Right lung (tissue), 5 donors: ENCODE measurements around the gene MPP1. TPM values are rescaled to one million over a fixed set of nuclear protein-coding genes. Genes with fewer than 3 reads are reported as not detected.
"Not testable (repeated sequence)": the region's sequence is repeated elsewhere in the genome, so short reads cannot be mapped to it uniquely, and the experiment has no call there.

Experiments
- DNase-seq, 2 donors: peaks; one replicate each; pipeline ENCODE4 v3.0.0-alpha.2; 2013
- polyA plus RNA-seq, 5 donors: library from polyadenylated mRNA; unstranded; fragments of 120-200 nt; gene quantifications; one replicate each; pipeline versions ENCODE4 v1.2.1 to v1.2.3, GENCODE V29; 2013; ENCODE audit warnings: inconsistent platforms in 1 of 5, low replicate concordance in 1 of 5; ENCODE audit not compliant: insufficient read length in 5 of 5, insufficient read depth in 1 of 5

MPP1 gene
- polyA plus RNA-seq, 5 donors: 37.6 to 48.0 (median 45.5) TPM

- DNase-seq: not testable (repeated sequence)
These were observed 11.1 kb upstream of the MPP1 start for GRCh38 chrX:154816326-154816898.

- DNase-seq: no peak
These were observed 10.1 kb upstream of the MPP1 start for GRCh38 chrX:154815274-154815818.

DNA sequence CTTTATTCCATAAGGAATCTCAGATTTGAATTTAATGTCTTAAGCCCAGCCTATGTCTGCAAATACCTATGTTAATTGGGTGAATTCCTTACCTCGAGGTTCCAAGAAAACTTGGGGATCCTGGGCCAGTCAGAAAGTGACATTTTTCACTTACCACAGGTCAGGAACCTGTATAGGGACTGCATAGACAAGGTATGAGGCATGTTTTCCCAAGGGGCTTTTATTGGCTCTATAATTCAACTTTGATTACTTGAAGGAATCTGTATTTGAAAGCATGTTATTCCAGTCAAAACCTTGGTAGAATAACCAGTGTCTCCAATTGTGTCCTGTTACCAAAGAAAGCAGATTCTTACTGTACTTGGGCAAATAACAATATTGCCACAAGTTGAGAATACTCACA lies 8.5 kb upstream of the MPP1 start:
- no peak for DNase-seq

GRCh38 chrX:154812341-154813101 lies 7.2 kb upstream of the MPP1 start:
- no peak for DNase-seq

DNA sequence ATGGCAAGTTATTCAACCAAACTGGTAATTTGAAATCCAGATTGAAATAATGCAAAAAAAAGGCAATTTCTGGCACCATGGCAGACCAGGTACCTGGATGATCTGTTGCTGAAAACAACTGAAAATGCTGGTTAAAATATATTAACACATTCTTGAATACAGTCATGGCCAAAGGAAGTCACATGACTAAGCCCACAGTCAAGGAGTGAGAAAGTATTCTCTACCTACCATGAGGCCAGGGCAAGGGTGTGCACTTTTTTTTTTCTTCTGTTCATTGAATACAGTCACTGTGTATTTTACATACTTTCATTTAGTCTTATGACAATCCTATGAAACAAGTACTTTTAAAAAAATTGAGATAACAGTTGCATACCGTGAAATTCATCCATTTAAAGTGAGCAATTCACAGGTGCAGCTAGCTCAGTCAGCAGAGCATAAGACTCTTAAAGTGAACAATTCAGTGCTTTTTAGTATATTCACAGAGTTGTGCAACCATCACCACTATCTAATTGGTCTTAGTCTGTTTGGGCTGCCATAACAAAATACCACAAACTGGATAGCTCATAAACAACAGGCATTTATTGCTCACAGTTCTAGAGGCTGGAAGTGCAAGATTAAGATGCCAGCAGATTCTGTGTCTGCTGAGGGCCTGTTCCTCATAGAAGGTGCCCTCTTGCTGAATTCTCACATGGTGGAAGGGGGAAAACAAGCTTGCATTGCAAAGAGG lies 4.8 kb upstream of the MPP1 start:
- DNase-seq: no peak

- no peak for DNase-seq
These were observed 1.7 kb upstream of the MPP1 start for GRCh38 chrX:154806837-154807501.

- DNase-seq: no peak
These were observed 409 bp upstream of the MPP1 start for GRCh38 chrX:154805696-154806091.

- DNase-seq: no peak
These were observed 876 bp downstream of the MPP1 start for GRCh38 chrX:154804261-154804956.

- no peak for DNase-seq
These were observed 2.3 kb downstream of the MPP1 start for GRCh38 chrX:154802947-154803346.

DNA sequence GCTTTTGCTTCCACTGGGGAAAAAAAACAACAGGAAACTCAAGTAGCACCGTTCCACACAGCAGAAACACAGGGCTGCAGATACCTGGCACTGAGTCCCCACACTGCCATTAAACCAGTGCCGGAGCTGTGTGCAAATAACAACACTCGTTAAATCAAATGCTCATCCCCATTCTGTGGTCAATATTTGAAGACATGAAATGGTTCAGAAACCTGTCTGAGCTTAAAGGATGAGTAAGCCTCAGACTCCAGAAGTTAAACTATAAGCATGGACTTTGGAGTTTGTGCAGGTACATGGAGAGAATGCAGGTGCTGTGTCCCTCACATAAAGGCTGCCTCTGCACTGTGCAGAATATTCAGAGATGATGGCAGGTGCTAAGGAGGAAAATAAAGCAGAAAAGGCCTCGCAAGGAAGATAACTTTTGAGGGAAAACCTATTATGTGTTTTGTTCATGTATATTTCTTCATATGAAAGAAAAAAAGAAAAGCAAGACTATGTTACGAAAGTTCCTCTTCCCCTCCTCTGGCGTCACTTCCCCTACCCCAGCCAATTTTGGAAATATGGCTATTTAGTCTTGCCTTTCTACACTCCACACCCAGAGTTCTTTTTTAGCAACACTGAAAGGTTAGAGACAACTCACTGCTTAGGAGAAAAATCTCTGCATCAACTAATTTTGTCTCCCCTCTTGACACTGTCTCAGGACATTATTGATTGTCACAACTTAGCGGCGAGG lies 4.6 kb downstream of the MPP1 start:
- no peak for DNase-seq

DNA sequence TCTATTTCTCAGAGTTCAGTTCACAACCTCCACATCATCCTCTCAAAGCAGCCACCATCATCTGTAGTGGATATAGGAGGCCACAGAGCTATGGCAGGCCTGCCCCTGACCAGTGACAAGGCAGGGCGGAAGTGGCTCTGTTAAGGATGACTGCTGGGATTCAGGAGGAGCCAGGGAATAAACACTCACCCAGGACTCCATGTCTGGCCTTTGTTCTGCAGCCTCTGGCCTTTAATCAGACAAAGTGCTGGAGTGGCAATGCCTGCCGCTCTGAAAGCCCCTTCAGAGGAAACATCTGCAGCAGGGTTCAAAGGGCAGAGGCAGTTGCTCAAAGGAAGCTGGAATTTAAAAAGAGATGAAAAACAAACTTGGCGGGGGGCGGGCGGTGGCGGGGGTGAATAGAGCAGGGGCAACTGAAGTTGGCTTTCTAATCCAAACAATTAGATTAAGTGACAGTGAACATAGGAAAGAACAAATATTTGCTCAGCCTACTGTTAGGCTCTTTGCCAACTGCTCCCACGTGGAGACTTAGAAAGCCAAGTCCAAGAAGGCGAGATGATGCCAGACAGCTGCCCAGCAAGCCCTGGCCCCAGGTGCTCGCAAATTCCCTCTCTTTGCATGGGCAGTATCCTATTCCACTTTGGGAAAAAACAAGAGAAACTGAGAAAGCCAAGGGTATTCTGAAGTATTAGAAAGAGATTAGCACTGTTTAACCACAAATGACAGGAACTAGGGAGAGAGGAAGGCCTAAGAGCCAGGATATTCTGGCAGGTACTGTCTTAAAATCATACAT lies 5.5 kb downstream of the MPP1 start:
- peak; percentile 32 to 34 for DNase-seq

DNA sequence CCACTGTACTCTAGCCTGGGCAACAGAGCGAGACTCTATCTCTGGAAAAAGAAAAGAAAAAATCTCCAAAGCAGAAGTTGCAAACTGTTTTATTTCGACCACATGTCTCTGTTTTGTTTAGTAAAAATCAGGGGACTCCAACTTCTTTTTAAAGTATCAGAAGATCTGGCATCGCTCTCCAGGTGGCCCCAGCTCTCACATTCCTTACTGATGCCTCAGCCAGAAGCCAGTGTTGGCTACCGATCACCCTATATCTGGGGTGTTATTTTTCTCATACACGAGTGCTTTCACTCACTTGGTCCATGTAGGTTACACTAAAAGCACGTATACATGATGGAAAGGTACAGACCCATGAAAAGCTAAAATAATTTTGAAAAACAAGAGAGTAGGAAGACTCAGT lies 8.3 kb downstream of the MPP1 start:
- DNase-seq: no peak

- no peak for DNase-seq
These were observed 10.3 kb downstream of the MPP1 start for GRCh38 chrX:154795016-154795415.

DNA sequence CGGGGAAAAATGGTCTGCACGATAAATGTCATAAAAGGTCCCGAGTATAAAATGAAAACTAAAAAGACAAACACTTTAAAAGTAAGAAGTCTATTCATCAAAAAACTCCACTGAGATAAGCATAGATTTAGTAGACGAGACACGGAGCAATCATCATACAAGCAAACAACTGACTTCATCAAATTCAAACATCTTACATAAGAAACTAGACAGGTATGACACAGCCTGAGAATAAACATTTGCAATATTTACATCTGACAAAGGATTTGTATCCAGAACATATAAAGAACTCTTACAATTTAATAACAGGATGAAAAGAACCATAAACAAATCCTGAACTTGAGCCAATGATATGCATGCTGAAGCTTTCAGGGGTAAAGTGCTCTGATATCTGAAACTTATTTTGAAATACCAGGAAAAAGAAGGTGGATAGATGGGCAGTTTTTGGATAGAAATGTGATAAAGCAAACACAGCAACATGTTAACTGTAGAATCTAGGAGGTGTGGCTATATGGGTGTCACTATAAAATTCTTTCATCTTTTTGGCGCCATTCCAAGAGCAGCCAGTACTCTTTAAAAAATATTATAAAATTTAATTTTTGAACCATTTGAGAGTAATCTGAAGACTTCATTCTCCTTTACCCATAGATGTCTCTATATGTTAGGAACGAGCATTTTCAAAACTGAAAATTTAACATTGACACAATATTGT lies 12.0 kb downstream of the MPP1 start:
- DNase-seq: no peak

DNA sequence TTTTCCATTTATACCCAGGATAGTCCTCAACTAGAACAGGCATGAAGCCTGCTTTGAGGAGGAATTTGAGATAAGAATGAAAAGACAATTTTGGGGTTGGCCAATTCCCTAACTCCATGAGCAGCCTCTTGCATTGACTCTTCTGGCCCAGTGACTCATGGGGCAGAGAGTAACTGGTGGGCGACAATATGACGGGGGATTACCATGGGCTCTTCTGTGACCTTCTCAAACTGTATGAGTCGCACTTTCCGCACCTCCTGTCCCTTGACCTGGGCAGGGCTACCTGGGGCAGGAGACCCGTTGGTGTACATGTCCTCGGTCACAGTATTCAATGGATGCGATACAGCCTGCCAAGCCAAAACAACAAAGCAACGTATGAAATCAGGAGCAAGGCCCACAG lies 13.3 kb downstream of the MPP1 start:
- no peak for DNase-seq

GRCh38 chrX:154791467-154791866 lies 13.8 kb downstream of the MPP1 start:
- DNase-seq: no peak

GRCh38 chrX:154785716-154786115 lies 19.6 kb downstream of the MPP1 start:
- no peak for DNase-seq

- DNase-seq: no peak
These were observed 20.9 kb downstream of the MPP1 start for GRCh38 chrX:154784149-154784995.
